ENCODE results near the gene DLK1. TPM values are rescaled to one million over a fixed set of nuclear protein-coding genes. Genes with fewer than 3 reads are reported as not detected.

DLK1 gene
- polyA plus RNA-seq, 1 donor (not counting 4 experiments of a cell fraction or from before 2014, with no cell fraction given), result not detected

- Histone ChIP-seq H3K4me1 (ENCODE audit: control insufficient read depth, extremely low read depth, insufficient read depth, low read length) (no peaks in the 10 kb centered on the region), H3K4me2 (ENCODE audit: control insufficient read depth, extremely low read depth, insufficient read depth, low read depth, low read length) (no peak overlapping the region), H3K9me3 (ENCODE audit: control insufficient read depth, low read depth, low read length) (no peaks in the 10 kb centered on the region), H4K20me1 (ENCODE audit: control insufficient read depth, extremely low read depth, insufficient read depth, low read length) (no peaks in the 10 kb centered on the region), H3K4me3 (ENCODE audit: control insufficient read depth in 2 of 3, extremely low read depth in 1 of 3, insufficient read depth in 2 of 3, low read depth in 1 of 3, low read length in 3 of 3) (no peak overlapping the region), H3K79me2 (ENCODE audit: control insufficient read depth, insufficient read depth, low read length) (no peaks in the 10 kb centered on the region), H3K27ac (ENCODE audit: control insufficient read depth, insufficient read depth, low read length) (no peak overlapping the region), H3K36me3 (ENCODE audit: control insufficient read depth in 2 of 2, extremely low read depth in 1 of 2, insufficient read depth in 2 of 2, low read length in 2 of 2) (no peaks in the 10 kb centered on the region), H3K9ac (ENCODE audit: control insufficient read depth, extremely low read depth, insufficient read depth, low read length) (no peak overlapping the region), H3K9me1 (ENCODE audit: control insufficient read depth, extremely low read depth, insufficient read depth, low read length) (no peaks in the 10 kb centered on the region), H2AFZ (ENCODE audit: control insufficient read depth, low read length) (no peak overlapping the region), H3K27me3 (ENCODE audit: control insufficient read depth, extremely low read depth, insufficient read depth, low read length) (peaks cover 81% of the 10 kb centered on the region)
- DNase-seq (ENCODE audit: low read depth, low spot score), result no peak
- FAIRE-seq, result no peak
- dilution Hi-C loops (cut with MboI; ENCODE audit: extremely low pct_ligation_motif_present, low sequenced_read_pairs), result no loop called here
- no peak for TF ChIP-seq EZH2 (IDR thresholded peaks at IDR 0.05; ENCODE audit: low read length)
- TF ChIP-seq, protein P1, sequence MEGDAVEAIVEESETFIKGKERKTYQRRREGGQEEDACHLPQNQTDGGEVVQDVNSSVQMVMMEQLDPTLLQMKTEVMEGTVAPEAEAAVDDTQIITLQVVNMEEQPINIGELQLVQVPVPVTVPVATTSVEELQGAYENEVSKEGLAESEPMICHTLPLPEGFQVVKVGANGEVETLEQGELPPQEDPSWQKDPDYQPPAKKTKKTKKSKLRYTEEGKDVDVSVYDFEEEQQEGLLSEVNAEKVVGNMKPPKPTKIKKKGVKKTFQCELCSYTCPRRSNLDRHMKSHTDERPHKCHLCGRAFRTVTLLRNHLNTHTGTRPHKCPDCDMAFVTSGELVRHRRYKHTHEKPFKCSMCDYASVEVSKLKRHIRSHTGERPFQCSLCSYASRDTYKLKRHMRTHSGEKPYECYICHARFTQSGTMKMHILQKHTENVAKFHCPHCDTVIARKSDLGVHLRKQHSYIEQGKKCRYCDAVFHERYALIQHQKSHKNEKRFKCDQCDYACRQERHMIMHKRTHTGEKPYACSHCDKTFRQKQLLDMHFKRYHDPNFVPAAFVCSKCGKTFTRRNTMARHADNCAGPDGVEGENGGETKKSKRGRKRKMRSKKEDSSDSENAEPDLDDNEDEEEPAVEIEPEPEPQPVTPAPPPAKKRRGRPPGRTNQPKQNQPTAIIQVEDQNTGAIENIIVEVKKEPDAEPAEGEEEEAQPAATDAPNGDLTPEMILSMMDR (optimal IDR thresholded peaks at IDR 0.05 in 1 of 3, IDR thresholded peaks at IDR 0.05 in 1 of 3, conservative IDR thresholded peaks at IDR 0.05 in 1 of 3; ENCODE audit: extremely low read depth in 1 of 3, insufficient read depth in 2 of 3, low read length in 3 of 3), result no peak
Measured at GRCh38 chr14:100721568-100721967, 5.1 kb upstream of the DLK1 start.

DNA sequence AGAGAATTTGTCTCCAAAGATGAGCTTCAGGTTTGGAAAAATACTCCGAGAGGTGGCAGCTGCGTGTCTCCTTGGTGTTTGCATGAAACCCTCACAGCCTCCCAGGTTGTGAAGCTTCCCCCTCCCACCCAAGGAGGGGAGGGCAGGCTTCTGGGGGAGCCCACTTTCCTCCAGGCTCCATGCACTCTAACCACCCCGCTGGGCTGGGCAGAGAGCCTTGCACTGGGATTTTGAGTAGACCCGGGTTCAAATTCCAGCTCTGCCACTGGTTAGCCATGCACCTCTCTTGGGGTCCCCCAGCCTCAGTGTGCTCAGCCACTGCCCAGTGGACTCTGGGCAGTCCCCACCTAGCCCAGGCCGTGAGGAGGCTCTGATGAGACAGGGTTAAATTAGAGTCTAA is 4.3 kb upstream of the DLK1 start:
- H3K9me3 ChIP-seq (ENCODE audit: control insufficient read depth, low read depth, low read length), result no peaks in the 10 kb centered on the region
- FAIRE-seq (no peak), DNase-seq (ENCODE audit: low read depth, low spot score) (no peak)
- H3K79me2 ChIP-seq (ENCODE audit: control insufficient read depth, insufficient read depth, low read length), result no peaks in the 10 kb centered on the region
- dilution Hi-C loops (cut with MboI; ENCODE audit: extremely low pct_ligation_motif_present, low sequenced_read_pairs), result no loop called here
- no peaks in the 10 kb centered on the region for H3K4me1 ChIP-seq (ENCODE audit: control insufficient read depth, extremely low read depth, insufficient read depth, low read length)
- H3K4me3 ChIP-seq (ENCODE audit: control insufficient read depth in 2 of 3, extremely low read depth in 1 of 3, insufficient read depth in 2 of 3, low read depth in 1 of 3, low read length in 3 of 3), result no peak overlapping the region
- H3K27me3 ChIP-seq (ENCODE audit: control insufficient read depth, extremely low read depth, insufficient read depth, low read length), result peaks cover 80% of the 10 kb centered on the region
- no peak overlapping the region for H3K9ac ChIP-seq (ENCODE audit: control insufficient read depth, extremely low read depth, insufficient read depth, low read length)
- TF ChIP-seq EZH2 (IDR thresholded peaks at IDR 0.05; ENCODE audit: low read length), result no peak
- TF ChIP-seq, protein P1 (optimal IDR thresholded peaks at IDR 0.05 in 1 of 3, IDR thresholded peaks at IDR 0.05 in 1 of 3, conservative IDR thresholded peaks at IDR 0.05 in 1 of 3; ENCODE audit: extremely low read depth in 1 of 3, insufficient read depth in 2 of 3, low read length in 3 of 3), result no peak
- H4K20me1 ChIP-seq (ENCODE audit: control insufficient read depth, extremely low read depth, insufficient read depth, low read length), result no peaks in the 10 kb centered on the region
- H2AFZ ChIP-seq (ENCODE audit: control insufficient read depth, low read length), result no peak overlapping the region
- no peaks in the 10 kb centered on the region for H3K36me3 ChIP-seq (ENCODE audit: control insufficient read depth in 2 of 2, extremely low read depth in 1 of 2, insufficient read depth in 2 of 2, low read length in 2 of 2)
- no peak overlapping the region for H3K4me2 ChIP-seq (ENCODE audit: control insufficient read depth, extremely low read depth, insufficient read depth, low read depth, low read length)
- H3K27ac ChIP-seq (ENCODE audit: control insufficient read depth, insufficient read depth, low read length), result no peak overlapping the region
- no peaks in the 10 kb centered on the region for H3K9me1 ChIP-seq (ENCODE audit: control insufficient read depth, extremely low read depth, insufficient read depth, low read length)
